ENCODE measurements around the gene SPO11. TPM values are rescaled to one million over a fixed set of nuclear protein-coding genes. Genes with fewer than 3 reads are reported as not detected.
A peak's percentile ranks its signal among the peaks of the same experiment; 100 is the strongest.

The SPO11 gene
- total RNA-seq, 1 donor from 2014 or later = not detected

GRCh38 chr20:57375652-57376230, 46.1 kb downstream of the SPO11 start:
- no peak for DNase-seq (ENCODE audit: low read depth in 2 of 2)

GRCh38 chr20:57377350-57377749, 47.7 kb downstream of the SPO11 start:
- DNase-seq (ENCODE audit: low read depth in 2 of 2) = no peak

GRCh38 chr20:57378107-57378506, 48.5 kb downstream of the SPO11 start:
- no peak for DNase-seq (ENCODE audit: low read depth in 2 of 2)

GRCh38 chr20:57378646-57379262, 49.2 kb downstream of the SPO11 start:
- DNase-seq (ENCODE audit: low read depth in 2 of 2) = no peak

GRCh38 chr20:57379263-57379647, 49.7 kb downstream of the SPO11 start:
- no peak for DNase-seq (ENCODE audit: low read depth in 2 of 2)

GRCh38 chr20:57380081-57380750, 50.6 kb downstream of the SPO11 start:
- no peak for DNase-seq (ENCODE audit: low read depth in 2 of 2)

- DNase-seq (ENCODE audit: low read depth in 2 of 2) = peak; percentile 74 to 75
These were observed 52.2 kb downstream of the SPO11 start for GRCh38 chr20:57381596-57382503.

GRCh38 chr20:57382516-57382915, 52.9 kb downstream of the SPO11 start:
- no peak for DNase-seq (ENCODE audit: low read depth in 2 of 2)

- DNase-seq (ENCODE audit: low read depth in 2 of 2) = no peak
These were observed 54.1 kb downstream of the SPO11 start for GRCh38 chr20:57383447-57384347.

- no peak for DNase-seq (ENCODE audit: low read depth in 2 of 2)
These were observed 54.9 kb downstream of the SPO11 start for GRCh38 chr20:57384486-57384885.

GRCh38 chr20:57384953-57385761, 55.6 kb downstream of the SPO11 start:
- DNase-seq (ENCODE audit: low read depth in 2 of 2) = peak in 1 of 2 donors; percentile 36

- no peak for DNase-seq (ENCODE audit: low read depth in 2 of 2)
These were observed 56.3 kb downstream of the SPO11 start for GRCh38 chr20:57385940-57386339.

GRCh38 chr20:57386762-57387161, 57.2 kb downstream of the SPO11 start:
- no peak for DNase-seq (ENCODE audit: low read depth in 2 of 2)

GRCh38 chr20:57387463-57387862, 57.9 kb downstream of the SPO11 start:
- no peak for DNase-seq (ENCODE audit: low read depth in 2 of 2)

GRCh38 chr20:57387945-57388371, 58.4 kb downstream of the SPO11 start:
- DNase-seq (ENCODE audit: low read depth in 2 of 2) = no peak

GRCh38 chr20:57388953-57389694, 59.5 kb downstream of the SPO11 start:
- peak; percentile 53 to 78 for DNase-seq (ENCODE audit: low read depth in 2 of 2)

GRCh38 chr20:57389695-57390603, 60.3 kb downstream of the SPO11 start:
- DNase-seq (ENCODE audit: low read depth in 2 of 2) = no peak
